A549 treated with AZD9567 at 1 μM for 4 hours (cell line): ENCODE measurements around the gene SMIM30. TPM values are rescaled to one million over a fixed set of nuclear protein-coding genes. Genes with fewer than 3 reads are reported as not detected.

Experiments used
- total RNA-seq: library from RNA; stranded (reverse); fragments of 200-300 nt; extraction: Qiagen RNA extraction; gene quantifications from 5 replicates; pipeline ENCODE4 v1.2.3, GENCODE V29; 2022; ENCODE audit not compliant: insufficient read depth

Gene SMIM30
- total RNA-seq, result 29.2 to 40.7 TPM (median 32.7 TPM) in 5 replicates

DNA sequence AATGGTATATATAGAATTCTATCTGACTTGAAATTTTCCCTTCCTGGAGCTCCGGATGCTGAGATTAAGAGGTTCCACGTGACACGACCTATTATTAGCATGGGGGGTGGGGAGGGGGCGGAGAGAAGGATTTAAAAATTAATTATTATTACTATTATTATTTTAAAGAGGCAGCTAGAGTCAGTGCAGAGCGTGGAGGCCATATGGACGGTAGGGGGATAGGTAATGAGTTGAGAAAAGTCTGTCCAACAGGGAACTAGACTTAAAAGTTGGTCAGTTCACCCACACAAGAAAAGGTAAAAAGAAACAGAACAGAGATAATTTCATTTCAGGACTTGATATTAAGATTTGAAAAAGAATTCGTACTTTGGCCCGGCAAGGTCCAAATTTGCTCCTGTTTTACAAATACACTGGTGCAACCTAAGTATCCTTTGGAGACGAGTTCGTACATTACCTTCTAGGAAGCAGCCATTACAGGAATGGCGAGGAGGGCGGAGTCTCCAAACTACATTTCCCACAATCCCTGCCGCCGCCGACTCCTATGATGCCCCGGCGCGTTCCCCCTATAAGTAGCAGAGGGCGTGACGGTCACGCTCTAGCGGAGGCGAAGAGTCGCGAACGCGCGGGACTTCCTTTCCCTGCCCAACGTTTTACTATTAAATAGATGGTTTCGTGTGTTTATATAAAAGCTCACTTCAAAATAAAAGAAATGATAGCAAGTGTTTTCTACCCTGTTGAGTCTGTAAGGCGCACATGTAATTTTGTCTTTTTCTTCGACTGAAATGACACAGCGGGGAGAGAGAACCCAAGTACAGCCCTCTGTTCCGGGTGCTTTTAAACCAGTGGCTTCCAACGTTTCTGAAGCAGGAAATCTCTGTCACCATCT, at the start of gene SMIM30:
Gene SMIM30, minus strand, starts transcription at position 481 of the 886 bp plus-strand sequence. CDS start 976 bp downstream, outside the sequence.

DNA sequence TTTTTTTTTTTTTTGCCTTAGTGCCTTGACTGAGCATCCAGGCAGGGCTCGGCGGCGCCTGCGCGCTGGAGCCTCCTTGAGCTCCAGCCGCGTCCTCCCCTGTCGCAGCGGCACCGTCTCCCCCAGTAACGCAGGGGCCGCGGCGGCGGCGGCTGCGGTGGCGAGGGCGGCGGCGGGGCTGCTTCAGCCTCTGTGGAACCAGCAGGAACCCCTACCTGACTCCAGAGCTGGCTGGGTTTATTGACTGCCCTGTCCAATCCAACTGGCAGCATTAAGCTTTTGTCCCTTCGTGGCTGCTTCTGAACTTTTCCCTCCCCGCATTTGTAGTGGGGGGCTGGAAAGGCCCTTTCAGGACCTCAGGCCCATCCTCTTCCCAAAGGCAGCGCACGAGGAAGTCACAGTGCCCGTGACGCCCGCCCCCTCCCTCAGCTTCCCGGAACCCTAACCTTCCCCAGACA, 31.9 kb downstream of the SMIM30 start, which contains the start of gene GPR85:
Gene GPR85, minus strand, starts transcription at position 397 of the 458 bp plus-strand sequence. CDS start 2,106 bp downstream, outside the sequence.

Other genes starting within 250 kb of the SMIM30 start
- not detected in 5 replicates for gene GPR85, start 31.7 kb downstream of the SMIM30 start, total RNA-seq